Measurements from ENCODE around the gene SLC47A1.
"Not testable (repeated sequence)": the region's sequence is repeated elsewhere in the genome, so short reads cannot be mapped to it uniquely, and the experiment has no call there.

GRCh38 chr17:19526950-19527349 is 6.7 kb upstream of the SLC47A1 start:
- not testable (repeated sequence) for TF ChIP-seq CTCF (IDR thresholded peaks at IDR 0.05); POLR2AphosphoS5 (IDR thresholded peaks at IDR 0.05; ENCODE audit: low read depth, low read length); REST (IDR thresholded peaks at IDR 0.05; ENCODE audit: insufficient read depth in 1 of 2, low read depth in 2 of 2, low read length in 1 of 2); SIN3A (IDR thresholded peaks at IDR 0.05; ENCODE audit: borderline replicate concordance, insufficient read depth, low read depth, low read length); TCF7L2 (IDR thresholded peaks at IDR 0.05; ENCODE audit: low read depth, low read length)
